SK-N-SH (cell line): ENCODE data around the gene SHROOM3.

Source experiments
- CHD2 ChIP-seq: fragments of 150-350 bp; IDR thresholded peaks from 2 replicates; pipeline ENCODE4 v1.6.1; 2018; ENCODE audit warnings: low read length; ENCODE audit not compliant: partially characterized antibody
- ELF1 ChIP-seq: IDR thresholded peaks from 2 replicates; pipeline ENCODE4 v1.4.0; 2012
- EP300 ChIP-seq, 2 experiments: IDR thresholded peaks; 2 replicates each; pipeline versions ENCODE4 v1.4.0 to v1.6.1; 2012; ENCODE audit warnings: borderline replicate concordance in 1 of 2, low read depth in 1 of 2, low read length in 1 of 2
- EZH2phosphoT487 ChIP-seq: fragments of 200-600 bp; sonication (generic); IDR thresholded peaks from 2 replicates; pipeline ENCODE4 v1.6.1; 2017; ENCODE audit warnings: low read depth, mixed run types, mild to moderate bottlenecking, antibody characterized with exemption, moderate library complexity, borderline replicate concordance
- GABPA ChIP-seq: IDR thresholded peaks from 2 replicates; pipeline ENCODE4 v1.4.0; 2012; ENCODE audit warnings: low read depth, mild to moderate bottlenecking
- JUND ChIP-seq: IDR thresholded peaks from 2 replicates; pipeline ENCODE4 v1.4.0; 2012
- NRF1 ChIP-seq: IDR thresholded peaks from 2 replicates; pipeline ENCODE4 v1.6.1; 2012; ENCODE audit warnings: low read depth, mild to moderate bottlenecking, low read length
- POLR2AphosphoS5 ChIP-seq: IDR thresholded peaks from 2 replicates; pipeline ENCODE4 v1.6.1; 2012; ENCODE audit warnings: low read depth, low read length
- TCF12 ChIP-seq: IDR thresholded peaks from 2 replicates; pipeline ENCODE4 v1.4.0; 2012
- TEAD4 ChIP-seq: IDR thresholded peaks from 2 replicates; pipeline ENCODE4 v1.4.0; 2012; ENCODE audit warnings: mild to moderate bottlenecking, borderline replicate concordance; ENCODE audit not compliant: insufficient read depth
- TF ChIP-seq, protein P1 (sequence below): fragments of 150-350 bp; IDR thresholded peaks from 2 replicates; pipeline ENCODE4 v1.6.1; 2017; ENCODE audit warnings: antibody characterized with exemption, low read length, low read depth, borderline replicate concordance
- TF ChIP-seq, protein P2 (sequence below): fragments of 200-600 bp; sonication (generic); IDR thresholded peaks from 2 replicates; pipeline ENCODE4 v1.6.1; 2017; ENCODE audit warnings: antibody characterized with exemption, mild to moderate bottlenecking, moderate library complexity
- TF ChIP-seq, protein P3 (sequence below): IDR thresholded peaks from 2 replicates; pipeline ENCODE4 v1.4.0; 2012; ENCODE audit warnings: low read depth
- TF ChIP-seq, protein P4 (sequence below): IDR thresholded peaks from 2 replicates; pipeline ENCODE4 v1.6.1; 2012; ENCODE audit warnings: mild to moderate bottlenecking, low read depth, low read length, moderate library complexity

DNA sequence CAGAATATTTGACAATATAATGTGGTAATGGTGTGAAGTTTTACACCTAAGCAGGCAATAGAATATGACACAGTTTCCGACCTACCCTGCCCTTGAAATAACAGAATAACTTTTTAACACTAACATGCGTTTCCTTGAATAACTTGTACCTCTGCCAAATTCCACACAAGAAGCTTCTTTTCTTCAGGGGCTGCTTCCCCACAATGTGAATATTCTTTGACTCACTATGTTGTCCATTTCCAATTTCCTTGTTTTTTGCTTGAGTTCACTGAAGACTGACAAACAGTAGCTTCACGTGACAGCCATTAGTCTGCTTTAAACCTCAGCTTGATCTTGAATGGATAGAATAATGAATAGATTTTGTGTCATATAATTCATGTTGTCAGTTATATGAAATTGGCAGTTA, 14.3 kb downstream of the SHROOM3 start:
- TF ChIP-seq, protein P1, sequence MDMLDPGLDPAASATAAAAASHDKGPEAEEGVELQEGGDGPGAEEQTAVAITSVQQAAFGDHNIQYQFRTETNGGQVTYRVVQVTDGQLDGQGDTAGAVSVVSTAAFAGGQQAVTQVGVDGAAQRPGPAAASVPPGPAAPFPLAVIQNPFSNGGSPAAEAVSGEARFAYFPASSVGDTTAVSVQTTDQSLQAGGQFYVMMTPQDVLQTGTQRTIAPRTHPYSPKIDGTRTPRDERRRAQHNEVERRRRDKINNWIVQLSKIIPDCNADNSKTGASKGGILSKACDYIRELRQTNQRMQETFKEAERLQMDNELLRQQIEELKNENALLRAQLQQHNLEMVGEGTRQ: no peak
- TF ChIP-seq NRF1 (no peak), ELF1 (no peak), CHD2 (no peak), GABPA (no peak), EP300 (IDR thresholded peaks at IDR 0.05; ENCODE audit: borderline replicate concordance in 1 of 2, low read depth in 1 of 2, low read length in 1 of 2) (no peak), POLR2AphosphoS5 (no peak), TEAD4 (no peak), EZH2phosphoT487 (no peak), TCF12 (no peak), JUND (no peak)
- TF ChIP-seq, protein P2, sequence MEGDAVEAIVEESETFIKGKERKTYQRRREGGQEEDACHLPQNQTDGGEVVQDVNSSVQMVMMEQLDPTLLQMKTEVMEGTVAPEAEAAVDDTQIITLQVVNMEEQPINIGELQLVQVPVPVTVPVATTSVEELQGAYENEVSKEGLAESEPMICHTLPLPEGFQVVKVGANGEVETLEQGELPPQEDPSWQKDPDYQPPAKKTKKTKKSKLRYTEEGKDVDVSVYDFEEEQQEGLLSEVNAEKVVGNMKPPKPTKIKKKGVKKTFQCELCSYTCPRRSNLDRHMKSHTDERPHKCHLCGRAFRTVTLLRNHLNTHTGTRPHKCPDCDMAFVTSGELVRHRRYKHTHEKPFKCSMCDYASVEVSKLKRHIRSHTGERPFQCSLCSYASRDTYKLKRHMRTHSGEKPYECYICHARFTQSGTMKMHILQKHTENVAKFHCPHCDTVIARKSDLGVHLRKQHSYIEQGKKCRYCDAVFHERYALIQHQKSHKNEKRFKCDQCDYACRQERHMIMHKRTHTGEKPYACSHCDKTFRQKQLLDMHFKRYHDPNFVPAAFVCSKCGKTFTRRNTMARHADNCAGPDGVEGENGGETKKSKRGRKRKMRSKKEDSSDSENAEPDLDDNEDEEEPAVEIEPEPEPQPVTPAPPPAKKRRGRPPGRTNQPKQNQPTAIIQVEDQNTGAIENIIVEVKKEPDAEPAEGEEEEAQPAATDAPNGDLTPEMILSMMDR: no peak
- TF ChIP-seq, protein P3, sequence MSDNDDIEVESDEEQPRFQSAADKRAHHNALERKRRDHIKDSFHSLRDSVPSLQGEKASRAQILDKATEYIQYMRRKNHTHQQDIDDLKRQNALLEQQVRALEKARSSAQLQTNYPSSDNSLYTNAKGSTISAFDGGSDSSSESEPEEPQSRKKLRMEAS: no peak
- TF ChIP-seq, protein P4, sequence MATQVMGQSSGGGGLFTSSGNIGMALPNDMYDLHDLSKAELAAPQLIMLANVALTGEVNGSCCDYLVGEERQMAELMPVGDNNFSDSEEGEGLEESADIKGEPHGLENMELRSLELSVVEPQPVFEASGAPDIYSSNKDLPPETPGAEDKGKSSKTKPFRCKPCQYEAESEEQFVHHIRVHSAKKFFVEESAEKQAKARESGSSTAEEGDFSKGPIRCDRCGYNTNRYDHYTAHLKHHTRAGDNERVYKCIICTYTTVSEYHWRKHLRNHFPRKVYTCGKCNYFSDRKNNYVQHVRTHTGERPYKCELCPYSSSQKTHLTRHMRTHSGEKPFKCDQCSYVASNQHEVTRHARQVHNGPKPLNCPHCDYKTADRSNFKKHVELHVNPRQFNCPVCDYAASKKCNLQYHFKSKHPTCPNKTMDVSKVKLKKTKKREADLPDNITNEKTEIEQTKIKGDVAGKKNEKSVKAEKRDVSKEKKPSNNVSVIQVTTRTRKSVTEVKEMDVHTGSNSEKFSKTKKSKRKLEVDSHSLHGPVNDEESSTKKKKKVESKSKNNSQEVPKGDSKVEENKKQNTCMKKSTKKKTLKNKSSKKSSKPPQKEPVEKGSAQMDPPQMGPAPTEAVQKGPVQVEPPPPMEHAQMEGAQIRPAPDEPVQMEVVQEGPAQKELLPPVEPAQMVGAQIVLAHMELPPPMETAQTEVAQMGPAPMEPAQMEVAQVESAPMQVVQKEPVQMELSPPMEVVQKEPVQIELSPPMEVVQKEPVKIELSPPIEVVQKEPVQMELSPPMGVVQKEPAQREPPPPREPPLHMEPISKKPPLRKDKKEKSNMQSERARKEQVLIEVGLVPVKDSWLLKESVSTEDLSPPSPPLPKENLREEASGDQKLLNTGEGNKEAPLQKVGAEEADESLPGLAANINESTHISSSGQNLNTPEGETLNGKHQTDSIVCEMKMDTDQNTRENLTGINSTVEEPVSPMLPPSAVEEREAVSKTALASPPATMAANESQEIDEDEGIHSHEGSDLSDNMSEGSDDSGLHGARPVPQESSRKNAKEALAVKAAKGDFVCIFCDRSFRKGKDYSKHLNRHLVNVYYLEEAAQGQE: no peak
